PC-3 (cell line): ENCODE measurements around the gene JAZF1. TPM values are rescaled to one million over a fixed set of nuclear protein-coding genes. Genes with fewer than 3 reads are reported as not detected.

Experiments used
- ATAC-seq: fragments of 200-7000 bp; cut with Tn5 transposase; 2 replicates; pipeline ENCODE4 v1.9.1; 2020; ENCODE audit warnings: mild to moderate bottlenecking, moderate library complexity
- BruUV-seq: library from RNA; stranded (reverse); fragments of 400-500 nt; replicated peaks from 2 replicates; lab custom pipeline; 2021; lab: Mats Ljungman, UMichigan
- CTCF ChIA-PET: fragments of 300-600 bp; sonication (Branson Sonifier 250); formaldehyde crosslinking; loops from one replicate; lab custom pipeline; 2022; ENCODE audit warnings: antibody characterized with exemption; lab: Charles Lee
- POLR2A ChIA-PET: fragments of 300-600 bp; sonication (Branson Sonifier 250); formaldehyde crosslinking; loops from one replicate; lab custom pipeline; 2022; ENCODE audit warnings: antibody characterized with exemption; ENCODE audit not compliant: unreplicated experiment; lab: Charles Lee
- DNase-seq: peaks from one replicate; pipeline ENCODE4 v3.0.0-alpha.2; 2015
- H2AFZ ChIP-seq: fragments of 300-600 bp; sonication (generic); 2 replicates; pipeline ENCODE4 v1.6.0; 2016; ENCODE audit warnings: antibody characterized with exemption, low read length
- H3F3A ChIP-seq: fragments of 300-600 bp; sonication (generic); one replicate; pipeline ENCODE4 v1.6.0; 2017; ENCODE audit warnings: antibody characterized with exemption, low read length, control low read depth, mild to moderate bottlenecking; ENCODE audit not compliant: unreplicated experiment
- H3K27ac ChIP-seq: fragments of 300-600 bp; sonication (generic); 2 replicates; pipeline ENCODE4 v1.5.1; 2016; ENCODE audit warnings: mild to moderate bottlenecking, low read length
- H3K27me3 ChIP-seq: fragments of 300-600 bp; sonication (generic); 2 replicates; pipeline ENCODE4 v1.6.1; 2016; ENCODE audit warnings: low read length, mixed read lengths
- H3K36me3 ChIP-seq: fragments of 300-600 bp; sonication (generic); 2 replicates; pipeline ENCODE4 v1.6.1; 2016; ENCODE audit warnings: low read depth, mixed run types, low read length, mixed read lengths
- H3K4me1 ChIP-seq: fragments of 300-600 bp; sonication (generic); 2 replicates; pipeline ENCODE4 v1.5.1; 2016; ENCODE audit warnings: low read length; ENCODE audit not compliant: insufficient read depth
- H3K4me2 ChIP-seq: fragments of 300-600 bp; sonication (generic); 2 replicates; pipeline ENCODE4 v1.6.0; 2016; ENCODE audit warnings: low read length
- H3K4me3 ChIP-seq: fragments of 300-600 bp; sonication (generic); 2 replicates; pipeline ENCODE4 v1.5.1; 2016; ENCODE audit warnings: mild to moderate bottlenecking, low read length, mixed read lengths
- H3K79me2 ChIP-seq: fragments of 300-600 bp; sonication (generic); 2 replicates; pipeline ENCODE4 v1.6.1; 2017; ENCODE audit warnings: low read length, mixed read lengths
- H3K9ac ChIP-seq: fragments of 300-600 bp; sonication (generic); 2 replicates; pipeline ENCODE4 v1.6.0; 2016; ENCODE audit warnings: mild to moderate bottlenecking, low read length
- H3K9me2 ChIP-seq: fragments of 300-600 bp; sonication (generic); replicated peaks from 2 replicates; pipeline ENCODE4 v1.6.1; 2016; ENCODE audit warnings: mixed run types, low read length, mixed read lengths
- H3K9me3 ChIP-seq: fragments of 300-600 bp; sonication (generic); 2 replicates; pipeline ENCODE4 v1.6.1; 2016; ENCODE audit warnings: low read length, mixed read lengths
- H4K20me1 ChIP-seq: fragments of 300-600 bp; sonication (generic); 2 replicates; pipeline ENCODE4 v1.6.1; 2016; ENCODE audit warnings: low read length, mixed read lengths
- EZH2 ChIP-seq: fragments of 300-600 bp; sonication (generic); IDR thresholded peaks from one replicate; pipeline ENCODE4 v1.6.1; 2017; ENCODE audit warnings: antibody characterized with exemption, mild to moderate bottlenecking, low read length; ENCODE audit not compliant: unreplicated experiment
- EZH2phosphoT487 ChIP-seq: fragments of 300-600 bp; sonication (generic); IDR thresholded peaks from 2 replicates; pipeline ENCODE4 v1.6.1; 2018; ENCODE audit warnings: mild to moderate bottlenecking, antibody characterized with exemption, low read length, borderline replicate concordance
- intact Hi-C: fragments of 100-400 bp; cut with micrococcal nuclease; formaldehyde crosslinking; loops from 2 replicates; pipeline ENCODE4 v1.9.0; 2023
- total RNA-seq: library from RNA; depleted of rRNA; stranded (reverse); fragments of >200 nt; gene quantifications from 2 replicates; pipeline ENCODE4 v1.2.3, GENCODE V29; 2014
- TF ChIP-seq, protein P1 (sequence below): fragments of 300-600 bp; sonication (generic); conservative IDR thresholded peaks from 2 replicates; pipeline ENCODE4 v1.5.1; 2017; ENCODE audit warnings: antibody characterized with exemption, low read depth, mild to moderate bottlenecking, low read length

Gene JAZF1
- total RNA-seq, 1 experiment from 2014 or later, result 2.3 TPM

DNA sequence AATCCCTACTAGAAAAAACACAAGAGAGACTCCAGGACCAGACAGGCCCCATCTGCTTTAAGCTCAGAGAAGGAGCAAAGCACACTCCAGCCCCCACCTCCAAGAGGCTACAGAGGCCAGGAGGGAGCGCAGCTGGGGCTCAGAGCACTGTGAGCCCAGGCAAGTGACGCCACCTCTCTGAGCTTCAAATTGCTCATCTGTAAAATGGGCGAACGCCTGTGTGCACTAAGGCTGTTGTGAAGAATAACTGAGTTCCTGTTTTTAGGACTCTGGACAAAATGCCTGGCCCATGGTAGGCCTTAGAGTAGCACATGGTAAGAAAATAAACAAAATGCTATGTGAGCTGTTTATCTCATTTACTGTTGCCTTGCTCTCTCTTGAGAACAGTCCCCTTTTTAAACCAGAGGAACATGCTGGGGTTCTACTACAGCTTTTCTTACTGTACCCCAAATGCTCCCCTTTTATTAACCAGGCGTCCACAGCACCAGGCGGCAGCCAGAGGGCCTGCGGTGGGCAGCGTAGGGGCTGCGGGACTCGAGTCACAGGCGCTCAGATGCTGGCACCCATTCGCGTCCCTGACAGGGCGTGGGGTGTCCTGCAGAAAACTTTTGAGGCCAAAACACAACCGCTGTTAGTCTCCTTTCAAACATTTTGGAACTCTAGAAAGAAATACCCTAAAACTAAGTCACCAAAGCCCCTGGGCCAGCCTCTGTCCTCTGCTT is 336.9 kb downstream of the JAZF1 start:
- Histone ChIP-seq H3F3A (no peaks in the 10 kb centered on the region), H3K27me3 (no peaks in the 10 kb centered on the region), H3K9me3 (no peaks in the 10 kb centered on the region), H3K4me1 (no peaks in the 10 kb centered on the region), H3K9ac (no peak overlapping the region), H3K27ac (no peak overlapping the region), H3K36me3 (no peaks in the 10 kb centered on the region), H2AFZ (no peak overlapping the region), H3K4me2 (no peak overlapping the region), H3K4me3 (no peak overlapping the region), H4K20me1 (no peaks in the 10 kb centered on the region), H3K9me2 (no peaks in the 10 kb centered on the region), H3K79me2 (no peaks in the 10 kb centered on the region)
- ChIA-PET POLR2A (no interaction called here), CTCF (no interaction called here)
- intact Hi-C loops, result no loop called here
- no TSS peak for BruUV-seq
- TF ChIP-seq, protein P1, sequence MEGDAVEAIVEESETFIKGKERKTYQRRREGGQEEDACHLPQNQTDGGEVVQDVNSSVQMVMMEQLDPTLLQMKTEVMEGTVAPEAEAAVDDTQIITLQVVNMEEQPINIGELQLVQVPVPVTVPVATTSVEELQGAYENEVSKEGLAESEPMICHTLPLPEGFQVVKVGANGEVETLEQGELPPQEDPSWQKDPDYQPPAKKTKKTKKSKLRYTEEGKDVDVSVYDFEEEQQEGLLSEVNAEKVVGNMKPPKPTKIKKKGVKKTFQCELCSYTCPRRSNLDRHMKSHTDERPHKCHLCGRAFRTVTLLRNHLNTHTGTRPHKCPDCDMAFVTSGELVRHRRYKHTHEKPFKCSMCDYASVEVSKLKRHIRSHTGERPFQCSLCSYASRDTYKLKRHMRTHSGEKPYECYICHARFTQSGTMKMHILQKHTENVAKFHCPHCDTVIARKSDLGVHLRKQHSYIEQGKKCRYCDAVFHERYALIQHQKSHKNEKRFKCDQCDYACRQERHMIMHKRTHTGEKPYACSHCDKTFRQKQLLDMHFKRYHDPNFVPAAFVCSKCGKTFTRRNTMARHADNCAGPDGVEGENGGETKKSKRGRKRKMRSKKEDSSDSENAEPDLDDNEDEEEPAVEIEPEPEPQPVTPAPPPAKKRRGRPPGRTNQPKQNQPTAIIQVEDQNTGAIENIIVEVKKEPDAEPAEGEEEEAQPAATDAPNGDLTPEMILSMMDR, result no peak
- no peak for TF ChIP-seq EZH2phosphoT487
- DNase-seq (no peak), ATAC-seq (no peak)

DNA sequence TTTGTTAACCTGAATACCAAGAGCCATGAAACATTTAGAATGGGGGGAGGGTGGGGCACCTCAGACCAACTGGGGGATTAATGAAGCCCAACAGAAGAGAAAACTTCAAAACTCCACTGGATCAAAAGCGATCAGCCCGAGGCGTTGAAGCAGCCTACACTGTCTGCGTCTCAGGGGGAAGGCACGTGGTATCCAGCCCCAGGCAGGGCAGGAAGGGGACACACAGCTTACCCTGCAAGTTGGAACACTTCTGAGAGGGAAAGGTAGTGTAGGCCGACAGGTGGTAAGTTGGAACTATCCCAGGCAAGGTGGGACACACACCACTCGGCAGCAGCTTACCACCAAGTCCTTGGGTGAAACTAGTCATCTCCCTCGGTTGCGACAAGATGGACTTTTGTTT is 337.7 kb downstream of the JAZF1 start:
- intact Hi-C loops, result no loop called here
- H3K9me2 ChIP-seq, result no peaks in the 10 kb centered on the region
- no peaks in the 10 kb centered on the region for H3K9me3 ChIP-seq
- H3K27me3 ChIP-seq, result no peaks in the 10 kb centered on the region
- no peaks in the 10 kb centered on the region for H4K20me1 ChIP-seq
- no peaks in the 10 kb centered on the region for H3K36me3 ChIP-seq
- CTCF ChIA-PET, result no interaction called here
- H3K4me1 ChIP-seq, result no peaks in the 10 kb centered on the region
- no TSS peak for BruUV-seq
- no peak overlapping the region for H3K9ac ChIP-seq
- DNase-seq, result no peak
- H3K4me2 ChIP-seq, result no peak overlapping the region
- POLR2A ChIA-PET, result no interaction called here
- H3F3A ChIP-seq, result no peaks in the 10 kb centered on the region
- H3K27ac ChIP-seq, result no peak overlapping the region
- H2AFZ ChIP-seq, result no peak overlapping the region
- no peak for TF ChIP-seq EZH2phosphoT487
- TF ChIP-seq, protein P1, result no peak
- no peak for TF ChIP-seq EZH2
- H3K79me2 ChIP-seq, result no peaks in the 10 kb centered on the region
- ATAC-seq, result no peak
- no peak overlapping the region for H3K4me3 ChIP-seq

DNA sequence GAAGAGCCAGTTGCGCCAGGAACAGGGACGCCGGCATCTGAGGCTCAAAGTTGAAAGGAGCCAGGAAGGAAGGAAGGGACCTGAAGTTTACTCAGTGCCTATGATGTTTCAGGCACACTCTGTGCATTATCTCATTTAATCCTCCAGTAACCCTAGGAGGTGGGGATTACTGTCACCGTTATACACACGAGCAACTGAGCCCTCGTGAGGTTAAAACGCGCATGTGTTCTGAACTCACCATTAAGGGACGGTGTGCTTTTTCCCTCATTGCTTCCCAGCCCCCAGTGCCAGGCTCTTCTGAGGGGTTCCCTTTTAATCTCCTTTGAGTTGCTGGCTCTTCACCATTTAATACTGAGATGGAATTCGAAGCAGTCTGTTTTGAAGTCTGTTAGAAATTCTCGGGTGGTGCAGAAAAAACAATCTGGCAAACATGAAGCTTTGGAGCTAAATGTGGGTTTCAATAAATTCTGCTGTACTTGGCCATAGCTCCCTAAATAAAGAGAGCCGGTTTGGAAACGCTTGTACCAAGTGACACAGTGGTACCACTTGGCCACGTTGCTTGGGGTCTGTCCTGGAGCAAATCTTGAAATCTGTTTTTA is 338.4 kb downstream of the JAZF1 start:
- intact Hi-C loops, result no loop called here
- no peak overlapping the region for H3K9ac ChIP-seq
- H3K27ac ChIP-seq, result no peak overlapping the region
- no peak overlapping the region for H3K4me2 ChIP-seq
- no TSS peak for BruUV-seq
- no peaks in the 10 kb centered on the region for H3K9me3 ChIP-seq
- no peak overlapping the region for H2AFZ ChIP-seq
- no peaks in the 10 kb centered on the region for H3K36me3 ChIP-seq
- ChIA-PET CTCF (no interaction called here), POLR2A (no interaction called here)
- no peaks in the 10 kb centered on the region for H3K27me3 ChIP-seq
- H3F3A ChIP-seq, result no peaks in the 10 kb centered on the region
- TF ChIP-seq, protein P1, result no peak
- TF ChIP-seq EZH2 (no peak), EZH2phosphoT487 (no peak)
- H3K4me1 ChIP-seq, result no peaks in the 10 kb centered on the region
- no peak for ATAC-seq
- no peak for DNase-seq
- no peaks in the 10 kb centered on the region for H4K20me1 ChIP-seq
- H3K79me2 ChIP-seq, result no peaks in the 10 kb centered on the region
- no peaks in the 10 kb centered on the region for H3K9me2 ChIP-seq
- H3K4me3 ChIP-seq, result no peak overlapping the region
